Brain pericyte (primary cell): Measurements from ENCODE around the gene KRT2.

ENCODE experiments used
- DNase-seq: peaks from one replicate; pipeline ENCODE4 v3.0.0-alpha.2; 2012; ENCODE audit warnings: low read depth, low spot score

KRT2 gene

DNA sequence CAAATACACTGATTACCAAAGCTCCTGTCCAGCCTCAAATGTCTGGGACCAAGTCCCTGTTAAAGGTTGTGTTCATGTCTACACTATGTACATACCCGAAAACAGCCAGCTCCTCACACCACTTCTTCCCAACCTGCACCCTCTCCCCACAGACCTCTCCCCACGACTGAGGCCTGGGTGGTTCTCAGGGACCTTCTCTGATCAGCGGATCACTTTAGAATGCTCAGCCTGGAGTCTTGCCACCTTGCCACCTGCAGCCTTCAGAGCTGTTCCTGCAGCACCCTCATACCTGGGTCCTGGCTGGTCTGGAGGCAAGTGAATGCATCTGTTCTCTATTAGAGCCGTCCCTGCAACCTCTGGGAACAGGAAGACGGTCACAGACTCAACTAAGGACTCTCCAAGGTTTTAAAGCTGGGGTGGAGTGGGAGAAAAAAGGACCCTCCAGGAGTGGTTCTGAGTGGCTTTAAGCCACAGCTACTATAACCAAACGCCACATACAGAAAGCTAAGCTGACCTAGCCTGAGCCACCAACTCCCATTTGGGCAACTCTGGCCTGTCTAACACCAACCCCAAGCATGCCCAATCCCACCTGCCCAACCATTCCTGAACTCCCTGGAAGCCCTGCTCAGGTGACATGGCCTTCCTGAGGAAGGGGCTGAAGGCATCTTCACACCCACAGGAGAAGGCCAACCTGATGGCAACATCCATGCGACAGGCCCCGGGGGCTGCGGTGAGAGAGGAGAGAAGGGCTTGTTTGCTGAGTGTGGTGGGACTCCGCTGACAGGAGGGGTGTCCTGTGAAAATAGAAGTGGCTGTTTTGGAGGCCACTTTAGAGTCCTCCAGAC, 8.6 kb downstream of the KRT2 start:
- no peak for DNase-seq

DNA sequence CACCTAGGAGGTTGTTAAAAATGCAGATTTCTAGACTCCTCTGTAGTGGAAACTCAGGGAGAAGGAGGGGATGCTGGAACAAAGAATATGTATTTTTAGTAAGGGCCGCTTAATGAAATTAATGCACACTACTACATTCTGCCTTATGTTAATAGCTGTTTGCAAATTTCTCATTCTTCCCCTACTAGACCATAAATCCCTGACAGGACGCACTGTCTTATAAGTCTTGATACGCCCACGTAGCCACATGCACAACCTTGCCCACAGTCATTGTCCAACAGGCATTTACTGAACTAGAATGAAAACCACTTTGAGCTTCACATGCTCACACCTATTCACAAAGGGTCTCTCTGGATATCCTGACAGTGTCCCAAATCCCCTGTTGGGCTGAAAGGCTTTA, 10.5 kb downstream of the KRT2 start:
- no peak for DNase-seq

GRCh38 chr12:52637299-52637698, 14.7 kb downstream of the KRT2 start:
- DNase-seq: no peak

DNA sequence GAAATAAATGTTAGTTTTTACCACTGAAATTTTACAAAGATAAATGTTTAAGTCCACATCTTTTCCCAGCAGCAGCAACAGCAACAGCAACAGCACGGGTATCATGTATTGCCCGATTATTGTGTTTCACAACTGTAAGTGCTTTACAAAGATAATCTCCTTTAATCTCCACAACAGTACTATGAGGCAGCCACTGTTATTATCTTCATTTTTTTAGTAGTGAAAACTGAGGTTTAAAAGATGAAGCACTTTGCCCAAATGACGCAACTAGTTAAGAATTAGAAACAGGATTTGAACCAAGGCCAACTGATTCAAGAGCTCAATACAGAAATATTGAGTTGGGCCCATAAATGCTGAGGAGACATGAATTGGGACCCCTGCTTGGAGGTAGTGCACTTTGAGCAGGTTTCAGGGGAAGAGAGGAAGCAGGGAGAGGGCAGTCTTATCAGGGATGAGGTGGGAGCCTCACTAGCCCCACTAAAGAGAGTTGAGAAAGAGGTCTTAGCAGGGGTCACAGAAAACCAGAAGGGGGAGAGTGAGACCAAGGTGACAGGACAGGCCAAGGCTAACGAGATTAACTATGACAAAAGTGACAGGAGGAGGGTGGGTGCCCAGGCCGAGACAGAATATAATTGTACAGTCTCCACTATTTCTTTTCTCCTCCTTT, 15.3 kb downstream of the KRT2 start:
- DNase-seq: no peak

- no peak for DNase-seq
These were observed 15.8 kb downstream of the KRT2 start for GRCh38 chr12:52636189-52636588.

- no peak for DNase-seq
These were observed 17.6 kb downstream of the KRT2 start for GRCh38 chr12:52634266-52635056.

GRCh38 chr12:52633383-52633782, 18.6 kb downstream of the KRT2 start:
- DNase-seq: no peak

GRCh38 chr12:52632656-52633055, 19.4 kb downstream of the KRT2 start:
- no peak for DNase-seq

DNA sequence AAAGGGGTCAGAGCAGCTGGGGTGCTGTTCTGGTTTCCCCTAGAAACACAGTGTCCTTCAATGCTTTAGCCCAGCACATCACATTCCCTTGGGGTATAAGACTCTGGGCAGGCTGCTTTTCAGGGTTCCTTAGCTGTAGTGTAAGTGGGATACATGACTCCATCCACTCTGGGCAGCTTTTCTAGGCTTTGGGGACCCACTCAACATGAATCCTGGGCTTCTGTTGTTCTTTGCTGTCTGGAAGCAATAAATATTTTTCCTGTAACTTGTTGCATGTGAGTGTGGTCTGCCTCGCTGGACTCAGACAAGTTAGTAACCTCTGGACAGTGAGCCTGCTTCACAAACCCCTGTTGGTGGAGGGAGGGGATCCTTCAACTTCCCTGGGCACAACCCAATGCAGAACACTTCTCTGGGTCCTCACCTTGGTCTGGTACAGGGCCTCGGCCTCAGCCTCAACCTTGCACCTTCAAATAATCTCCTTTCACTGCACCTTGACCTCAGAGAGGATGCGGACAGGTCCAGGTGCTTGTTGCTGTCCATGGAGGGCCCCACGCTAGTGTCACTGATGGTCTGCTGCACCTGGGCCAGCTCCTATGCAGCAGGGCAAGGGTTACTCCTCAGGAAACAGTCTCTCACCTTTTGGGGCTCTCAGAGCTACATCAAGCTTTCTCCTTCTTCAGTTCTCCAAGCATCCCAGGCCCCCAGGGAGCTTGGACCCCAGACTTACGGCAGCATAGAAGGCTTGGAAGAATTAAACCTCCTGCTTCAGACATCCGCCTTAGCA, 20.1 kb downstream of the KRT2 start:
- DNase-seq: no peak

DNA sequence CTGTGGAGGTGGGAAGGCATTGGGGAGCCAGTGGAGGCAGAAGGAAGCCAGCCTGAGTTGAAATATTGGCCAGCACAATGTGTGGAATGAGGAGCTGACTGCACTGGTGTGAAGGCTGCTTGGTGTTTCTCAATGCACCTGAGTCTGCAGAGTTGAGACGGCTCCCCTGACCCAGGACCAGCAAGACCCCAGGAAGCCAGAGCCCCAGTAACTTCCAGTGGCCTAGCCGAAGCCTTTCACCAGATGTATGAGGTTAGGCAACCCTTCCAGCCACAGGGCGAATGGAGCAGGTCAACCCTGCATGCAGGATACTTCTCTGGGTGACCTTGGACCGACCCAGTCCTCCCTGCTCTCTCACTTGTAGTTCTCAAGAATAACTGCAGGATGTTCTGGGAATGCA, 20.7 kb downstream of the KRT2 start:
- no peak for DNase-seq

DNA sequence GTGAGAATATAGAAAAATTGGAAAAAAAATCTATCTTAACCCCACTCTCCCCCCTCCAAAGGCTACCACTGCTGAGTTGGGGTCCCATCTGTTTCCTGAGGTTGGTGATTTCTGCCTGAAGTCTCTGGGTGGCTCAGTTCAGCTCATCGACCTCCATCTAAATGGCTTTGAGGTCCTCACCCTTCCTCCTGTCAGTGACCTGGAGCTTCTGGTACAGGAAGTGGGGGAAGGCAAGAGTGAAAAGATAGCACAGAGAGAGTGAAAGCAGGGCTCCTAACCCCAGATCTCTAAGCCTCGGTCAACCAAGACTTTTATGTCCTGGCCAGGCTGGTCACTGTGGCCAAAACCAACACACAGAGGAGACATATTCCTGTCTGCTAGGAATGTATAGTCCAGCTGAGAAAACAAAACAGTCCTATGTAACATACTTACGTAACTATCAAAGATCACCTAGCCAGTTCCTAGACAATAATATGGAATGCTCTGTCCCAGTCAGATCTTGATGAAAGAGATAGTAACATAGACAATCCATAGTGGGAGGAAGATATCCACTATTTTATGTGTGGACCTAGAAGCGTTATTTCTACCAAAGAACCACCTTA, 21.3 kb downstream of the KRT2 start:
- no peak for DNase-seq

- no peak for DNase-seq
These were observed 22.0 kb downstream of the KRT2 start for GRCh38 chr12:52630008-52630500.

GRCh38 chr12:52629281-52630007, 22.6 kb downstream of the KRT2 start:
- DNase-seq: no peak

GRCh38 chr12:52628841-52629240, 23.2 kb downstream of the KRT2 start:
- no peak for DNase-seq

DNA sequence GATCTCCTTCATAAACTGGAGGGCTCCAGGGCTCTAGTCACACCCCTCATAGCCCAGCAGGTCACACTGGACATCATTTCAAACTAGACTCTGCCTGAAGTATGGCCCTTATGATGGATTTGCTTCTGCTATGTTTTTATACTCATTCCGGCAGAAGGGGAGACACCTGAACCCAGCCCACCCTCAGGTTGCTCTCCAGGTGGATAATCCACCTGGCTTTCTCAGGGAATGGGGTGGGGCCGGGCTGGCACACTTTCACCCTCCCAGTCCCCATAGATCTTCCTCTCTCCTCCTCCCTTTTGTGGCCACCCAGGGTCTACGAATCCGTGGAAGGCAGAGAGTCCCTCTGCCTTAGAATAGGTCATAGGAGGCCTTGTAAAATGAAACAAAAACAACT, 23.9 kb downstream of the KRT2 start:
- no peak for DNase-seq

DNA sequence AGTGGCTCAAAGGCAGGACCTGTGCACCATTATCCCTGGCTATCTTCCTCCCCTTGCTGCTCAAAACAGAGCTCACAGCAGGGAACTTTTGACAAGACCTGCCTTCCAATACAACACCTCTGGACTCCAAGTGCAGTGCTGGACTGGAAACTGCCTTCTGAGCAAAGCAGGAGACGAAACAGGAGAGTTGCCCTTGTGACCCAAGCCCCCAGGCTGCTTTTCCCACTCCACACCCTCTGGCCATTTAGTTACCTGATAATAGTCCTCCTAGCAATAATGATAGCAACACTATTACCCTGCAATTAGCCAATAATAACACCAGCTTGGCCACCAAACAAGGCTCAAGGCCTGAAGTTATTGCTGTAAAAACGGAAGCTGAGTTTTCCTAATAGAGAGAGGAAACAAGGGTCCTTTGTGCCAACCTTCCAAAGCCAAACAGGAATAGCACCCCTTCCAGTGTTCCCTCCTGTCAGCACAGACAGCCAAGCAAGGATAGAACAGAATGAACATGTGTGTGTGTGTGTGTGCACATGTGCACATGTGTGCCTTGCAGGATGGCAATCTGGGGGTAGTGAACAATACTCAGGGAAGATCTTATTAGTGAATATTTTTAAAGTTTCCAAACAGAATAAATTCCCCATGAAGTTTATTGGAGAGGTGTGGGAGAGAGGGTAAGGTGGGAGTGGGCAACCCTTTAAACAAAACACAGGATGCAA, 24.5 kb downstream of the KRT2 start:
- DNase-seq: no peak

- no peak for DNase-seq
These were observed 29.7 kb downstream of the KRT2 start for GRCh38 chr12:52622349-52622748.

GRCh38 chr12:52618866-52619265, 33.1 kb downstream of the KRT2 start:
- DNase-seq: no peak

GRCh38 chr12:52618216-52618615, 33.8 kb downstream of the KRT2 start, which contains the start of gene KRT73:
KRT73 (minus strand) TSS chr12:52618559; CDS start chr12:52618524, 35 bp downstream.
- no peak for DNase-seq

DNA sequence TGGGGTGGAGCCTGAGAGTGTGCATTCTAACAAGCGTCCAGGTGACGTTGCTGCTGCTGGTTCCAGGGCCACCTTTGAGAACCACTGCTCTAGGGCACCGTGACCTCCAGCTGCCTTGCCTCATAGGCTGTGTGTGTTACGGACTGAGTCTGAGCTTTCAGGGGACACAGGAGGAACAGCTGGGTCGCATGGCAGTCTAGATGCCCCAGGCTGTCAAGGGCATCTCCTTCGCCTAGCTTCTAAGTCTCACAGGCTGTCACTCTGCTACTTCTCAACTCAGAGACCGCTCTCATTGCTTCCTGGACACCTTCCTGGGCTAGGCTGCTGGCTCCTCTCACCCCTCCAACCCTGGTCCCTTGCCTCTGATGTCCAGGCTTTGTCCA, 34.6 kb downstream of the KRT2 start:
- DNase-seq: no peak
